GM12801 (cell line): ENCODE results near the gene ELP1.

Source experiments
- TF ChIP-seq, protein P1 (sequence below): IDR thresholded peaks from one replicate; pipeline ENCODE4 v1.5.1; 2011; ENCODE audit warnings: control low read depth; ENCODE audit not compliant: insufficient read length; ENCODE audit errors: extremely low read depth

Gene ELP1

DNA sequence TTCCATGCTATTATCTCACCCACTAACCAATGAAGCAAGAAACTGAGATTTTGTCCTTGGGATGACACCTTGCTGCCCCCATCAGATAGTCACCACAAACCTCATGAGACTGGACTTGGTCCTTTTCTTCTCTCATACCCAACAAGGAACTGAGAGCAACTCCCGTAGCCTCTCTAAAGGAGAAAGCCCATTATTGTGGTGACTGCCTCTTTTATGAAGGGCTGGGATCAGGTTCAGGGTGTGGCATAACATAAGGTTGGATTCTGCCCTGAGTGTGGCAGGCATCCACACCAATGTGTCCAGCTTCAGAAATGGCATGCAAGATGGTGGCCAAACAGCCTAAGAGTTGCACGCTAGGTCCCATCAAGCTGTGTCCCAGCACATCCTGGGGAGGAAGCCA is 73.2 kb downstream of the ELP1 start:
- TF ChIP-seq, protein P1, sequence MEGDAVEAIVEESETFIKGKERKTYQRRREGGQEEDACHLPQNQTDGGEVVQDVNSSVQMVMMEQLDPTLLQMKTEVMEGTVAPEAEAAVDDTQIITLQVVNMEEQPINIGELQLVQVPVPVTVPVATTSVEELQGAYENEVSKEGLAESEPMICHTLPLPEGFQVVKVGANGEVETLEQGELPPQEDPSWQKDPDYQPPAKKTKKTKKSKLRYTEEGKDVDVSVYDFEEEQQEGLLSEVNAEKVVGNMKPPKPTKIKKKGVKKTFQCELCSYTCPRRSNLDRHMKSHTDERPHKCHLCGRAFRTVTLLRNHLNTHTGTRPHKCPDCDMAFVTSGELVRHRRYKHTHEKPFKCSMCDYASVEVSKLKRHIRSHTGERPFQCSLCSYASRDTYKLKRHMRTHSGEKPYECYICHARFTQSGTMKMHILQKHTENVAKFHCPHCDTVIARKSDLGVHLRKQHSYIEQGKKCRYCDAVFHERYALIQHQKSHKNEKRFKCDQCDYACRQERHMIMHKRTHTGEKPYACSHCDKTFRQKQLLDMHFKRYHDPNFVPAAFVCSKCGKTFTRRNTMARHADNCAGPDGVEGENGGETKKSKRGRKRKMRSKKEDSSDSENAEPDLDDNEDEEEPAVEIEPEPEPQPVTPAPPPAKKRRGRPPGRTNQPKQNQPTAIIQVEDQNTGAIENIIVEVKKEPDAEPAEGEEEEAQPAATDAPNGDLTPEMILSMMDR: no peak

DNA sequence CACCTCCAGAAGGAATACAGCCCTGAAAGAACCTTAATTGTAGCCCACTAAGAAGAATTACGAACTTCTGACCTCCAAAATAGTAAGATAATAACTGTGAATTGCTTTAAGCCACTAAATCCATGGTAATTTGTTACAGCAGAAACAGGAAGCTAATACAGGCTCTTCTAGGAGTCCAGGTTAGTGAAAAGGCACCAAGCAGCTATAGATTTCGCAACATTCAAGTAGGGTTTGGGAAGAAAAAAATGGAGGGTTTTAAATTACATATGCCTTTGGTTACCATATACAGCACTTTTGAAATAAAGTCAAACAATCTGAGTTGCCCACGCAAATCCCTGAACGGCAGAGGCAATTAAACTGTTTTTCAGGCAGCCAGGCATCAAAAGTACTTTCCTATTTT is 73.6 kb downstream of the ELP1 start:
- TF ChIP-seq, protein P1: no peak

DNA sequence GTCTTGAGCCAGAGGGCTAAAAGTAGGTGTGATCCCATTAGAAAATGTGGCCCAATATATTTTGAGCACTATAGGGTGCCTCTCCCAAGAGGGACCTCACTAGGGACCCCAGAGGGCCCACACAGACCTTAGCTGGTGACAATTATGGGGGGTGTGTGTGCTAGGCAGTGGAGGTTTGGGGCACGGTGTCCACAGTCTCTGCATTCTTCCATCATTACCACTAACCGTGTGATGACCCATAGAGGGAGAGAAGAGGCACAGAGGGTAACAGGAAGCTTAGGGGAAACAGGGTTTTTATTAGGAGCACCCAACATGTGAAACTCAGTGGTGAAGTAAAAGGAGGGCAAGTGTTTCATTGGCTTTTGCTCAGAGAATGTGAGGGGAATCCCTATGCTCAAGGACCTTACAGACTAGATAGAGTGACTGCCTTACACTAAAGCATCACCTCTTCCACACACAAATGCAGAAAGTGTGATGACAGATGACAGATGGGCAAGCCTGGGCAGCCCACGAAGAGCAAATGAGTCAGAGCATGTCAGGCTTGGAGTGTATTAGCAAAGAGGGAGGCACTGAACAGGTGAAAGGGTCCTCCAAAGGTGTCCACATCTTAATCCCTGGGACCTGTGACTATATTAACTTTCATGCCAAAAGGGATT is 74.3 kb downstream of the ELP1 start:
- TF ChIP-seq, protein P1: no peak

DNA sequence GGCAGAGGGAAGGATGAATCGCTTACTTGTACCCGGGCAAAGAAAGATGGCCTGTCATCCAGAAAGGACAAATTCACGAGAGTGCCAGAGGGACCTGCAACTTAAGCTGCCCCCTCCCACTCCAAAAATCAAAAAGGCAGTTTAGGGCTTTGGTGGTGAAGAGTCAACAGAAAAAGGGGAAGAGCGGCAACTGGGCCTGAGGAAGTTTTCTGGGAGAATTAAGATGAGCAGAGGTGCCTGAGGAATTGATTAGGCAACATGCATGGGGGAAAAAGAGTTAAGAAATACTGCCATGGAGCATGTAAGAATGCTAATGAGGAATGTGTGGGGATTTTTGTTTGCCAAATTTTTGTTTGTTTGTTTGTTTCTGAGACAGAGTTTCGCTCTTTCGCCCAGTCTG is 76.4 kb downstream of the ELP1 start:
- TF ChIP-seq, protein P1: no peak

DNA sequence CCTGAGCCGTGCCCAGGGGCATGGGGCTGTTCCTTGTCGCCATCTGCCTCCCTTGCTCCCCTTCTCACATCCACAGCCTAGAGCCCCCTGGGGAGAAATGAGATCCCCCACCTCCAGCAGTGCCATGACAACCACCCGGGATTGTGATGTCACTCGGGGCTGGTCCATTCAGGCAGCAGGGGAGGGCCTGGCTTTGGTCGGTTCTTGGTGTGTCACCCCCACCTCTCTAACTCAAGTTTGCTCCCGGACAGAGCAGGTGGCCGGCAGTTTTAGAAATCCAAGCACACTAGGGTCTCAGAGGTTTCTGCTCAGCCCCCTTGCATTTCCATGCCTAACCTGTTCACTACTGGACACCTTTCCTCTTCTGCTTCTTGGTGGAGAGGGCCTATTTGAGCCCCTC is 78.0 kb downstream of the ELP1 start, which contains the start of gene ACTL7B:
Gene ACTL7B (minus strand): TSS at position 99 of the 400 bp plus-strand sequence. CDS start 56 bp downstream, at position 43.
- TF ChIP-seq, protein P1: no peak

DNA sequence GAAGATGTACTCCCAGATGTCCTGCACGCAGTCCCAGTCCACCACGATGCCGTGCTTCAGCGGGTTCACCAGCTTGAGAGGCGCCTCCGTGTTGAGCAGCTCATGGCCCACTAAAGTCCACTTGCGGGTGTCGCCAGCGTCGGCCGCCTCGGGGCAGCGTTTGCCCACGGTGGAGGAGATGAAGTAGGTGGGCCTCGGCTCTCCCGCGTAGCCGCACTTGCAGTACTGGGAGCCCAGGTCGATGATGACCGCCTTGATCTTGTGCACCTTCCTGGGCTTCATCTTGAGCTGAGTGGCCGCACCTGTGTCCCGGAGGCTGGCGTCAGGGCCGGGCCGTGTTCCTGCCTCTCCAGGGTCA is 78.4 kb downstream of the ELP1 start:
- TF ChIP-seq, protein P1: no peak

DNA sequence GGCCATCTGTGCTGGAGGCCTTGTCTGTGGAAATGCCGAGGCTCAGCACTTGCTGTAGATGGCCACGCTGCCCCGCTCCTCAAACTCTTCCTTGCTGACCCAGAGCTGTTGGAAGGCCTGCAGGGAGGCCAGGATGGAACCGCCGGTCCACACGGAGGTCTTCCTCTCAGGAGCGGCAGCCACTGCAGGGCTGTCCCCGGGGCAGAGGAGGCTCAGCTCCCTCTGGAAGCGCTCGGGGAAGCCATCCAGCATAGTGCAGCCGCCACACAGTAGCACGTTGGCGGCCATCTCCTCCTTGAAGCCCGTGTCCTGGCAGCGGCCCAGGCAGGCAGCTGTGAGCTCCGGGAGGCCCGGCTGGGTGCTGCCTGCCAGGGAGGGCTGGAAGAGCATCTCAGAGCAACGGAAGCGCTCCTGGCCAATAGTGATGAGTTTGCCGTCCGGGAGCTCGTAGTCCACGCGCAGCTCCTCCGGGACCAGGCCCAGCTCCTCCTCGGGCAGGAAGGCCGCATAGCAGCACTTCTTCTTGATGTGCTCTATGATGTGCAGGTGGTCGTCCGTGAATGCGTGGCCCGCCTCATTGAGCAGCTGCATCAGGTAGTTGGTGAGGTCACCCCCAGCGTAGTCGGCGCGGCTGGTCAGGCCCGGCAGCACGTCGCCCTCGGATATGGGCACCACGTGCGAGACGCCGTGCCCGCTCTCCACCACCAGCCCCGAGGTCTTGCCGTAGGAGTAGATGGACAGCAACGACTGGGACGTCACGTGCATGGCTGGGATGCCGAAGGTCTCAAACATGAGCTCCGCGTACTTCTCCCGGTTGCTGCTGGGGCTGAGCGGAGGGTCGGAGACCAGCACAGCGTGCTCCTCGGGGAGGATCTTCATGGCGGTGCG is 79.0 kb downstream of the ELP1 start:
- TF ChIP-seq, protein P1: no peak
